HG03060 (cell line): ENCODE measurements around the gene APRT.
A peak's percentile ranks its signal among the peaks of the same experiment; 100 is the strongest.
"Not testable (repeated sequence)": the region's sequence is repeated elsewhere in the genome, so short reads cannot be mapped to it uniquely, and the experiment has no call there.

ENCODE experiments used
- ATAC-seq: cut with Tn5 transposase; IDR thresholded peaks from one replicate; pipeline ENCODE4 v1.9.1; 2021; ENCODE audit warnings: low read depth, moderate number of reproducible peaks; ENCODE audit not compliant: unreplicated experiment

The APRT gene

DNA sequence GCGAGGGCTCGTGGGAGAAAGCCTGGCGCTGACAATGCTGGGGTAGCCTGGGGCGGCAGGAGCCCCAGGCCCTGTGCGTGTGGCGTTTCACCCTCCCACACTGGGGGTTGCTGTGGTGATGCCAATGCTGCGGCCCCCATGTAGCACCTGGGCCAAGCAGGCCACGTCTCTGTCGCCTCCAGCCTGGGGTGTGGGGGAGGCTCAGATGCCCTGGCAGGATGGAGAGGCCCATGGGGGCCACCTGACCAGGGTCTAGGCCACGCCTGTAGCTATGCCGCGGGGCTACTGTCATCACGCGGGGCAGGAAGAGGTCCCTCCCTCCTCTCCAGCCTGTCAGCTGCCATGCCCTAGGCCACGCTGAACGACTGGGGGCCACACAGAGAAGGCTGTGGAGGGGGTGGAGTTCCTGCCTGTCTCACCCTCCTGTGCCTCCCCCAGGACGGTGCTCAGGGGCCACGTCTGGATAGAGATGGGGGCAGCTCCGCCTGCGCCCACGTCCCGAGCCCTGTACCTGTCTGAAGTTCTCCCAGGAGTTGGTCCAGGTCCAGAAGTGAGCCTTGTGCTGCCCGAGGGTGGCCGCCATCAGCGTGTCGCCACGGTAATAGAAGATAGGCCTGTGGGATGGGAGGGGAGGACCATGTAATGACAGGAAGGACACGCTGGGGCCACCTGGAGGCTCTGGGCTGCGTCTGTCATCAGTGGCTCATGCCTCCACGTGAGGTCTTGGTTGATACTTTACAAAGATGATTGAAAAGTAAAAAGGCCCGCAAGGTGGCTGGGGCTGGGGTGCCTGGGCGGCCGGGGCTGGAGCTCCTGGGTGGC is 12.7 kb upstream of the APRT start:
- no peak for ATAC-seq

DNA sequence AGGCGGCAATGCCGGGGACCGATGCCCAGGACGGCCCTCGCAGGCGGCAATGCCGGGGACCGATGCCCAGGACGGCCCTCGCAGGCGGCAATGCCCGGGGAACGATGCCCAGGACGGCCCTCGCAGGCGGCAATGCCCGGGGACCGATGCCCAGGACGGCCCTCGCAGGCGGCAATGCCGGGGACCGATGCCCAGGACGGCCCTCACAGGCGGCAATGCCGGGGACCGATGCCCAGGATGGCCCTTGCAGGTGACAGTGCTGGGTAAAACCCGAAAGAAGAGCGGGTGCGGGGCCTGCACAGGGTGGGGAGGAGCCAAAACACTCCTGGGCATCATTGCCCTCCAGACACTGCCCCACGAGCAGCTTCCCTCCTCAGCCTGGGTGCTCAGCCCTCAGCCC is 11.9 kb upstream of the APRT start:
- ATAC-seq, result not testable (repeated sequence)

DNA sequence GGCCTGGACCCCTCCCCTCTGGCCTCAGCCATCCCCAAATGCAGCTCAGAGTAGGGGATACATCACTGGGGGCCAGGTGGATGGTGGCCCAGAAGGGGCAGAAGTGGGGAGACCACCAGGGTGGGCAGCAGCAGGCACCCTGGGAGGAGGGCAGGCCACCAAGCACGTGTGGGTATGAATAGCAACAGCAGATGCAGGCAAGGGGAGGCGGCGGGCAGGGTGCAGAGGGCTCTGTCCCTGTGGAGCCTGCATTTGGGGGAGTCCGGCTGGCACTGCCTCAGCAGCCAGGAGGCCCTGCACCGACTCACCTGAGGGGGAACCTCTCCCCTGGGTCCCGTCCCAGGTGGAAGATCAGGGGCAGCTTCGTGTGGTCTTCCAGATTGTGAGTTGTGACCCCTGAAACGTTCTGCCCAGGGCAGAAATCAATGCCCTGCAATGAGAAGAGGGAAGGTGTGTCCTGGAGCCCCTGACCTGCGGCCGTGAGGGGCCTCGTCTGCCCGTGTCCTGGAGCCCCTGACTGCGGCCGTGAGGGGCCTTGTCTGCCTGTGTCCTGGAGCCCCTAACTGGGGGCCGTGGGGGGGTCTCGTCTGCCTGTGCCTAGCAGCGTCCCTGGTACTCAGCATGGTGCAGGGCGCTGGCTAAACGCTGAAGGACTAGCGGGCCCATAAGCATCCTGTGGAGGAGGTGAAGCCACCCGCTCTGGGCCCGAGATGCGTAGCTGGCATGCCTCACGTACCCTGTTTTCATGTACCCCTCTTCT is 10.7 kb upstream of the APRT start:
- no peak for ATAC-seq

DNA sequence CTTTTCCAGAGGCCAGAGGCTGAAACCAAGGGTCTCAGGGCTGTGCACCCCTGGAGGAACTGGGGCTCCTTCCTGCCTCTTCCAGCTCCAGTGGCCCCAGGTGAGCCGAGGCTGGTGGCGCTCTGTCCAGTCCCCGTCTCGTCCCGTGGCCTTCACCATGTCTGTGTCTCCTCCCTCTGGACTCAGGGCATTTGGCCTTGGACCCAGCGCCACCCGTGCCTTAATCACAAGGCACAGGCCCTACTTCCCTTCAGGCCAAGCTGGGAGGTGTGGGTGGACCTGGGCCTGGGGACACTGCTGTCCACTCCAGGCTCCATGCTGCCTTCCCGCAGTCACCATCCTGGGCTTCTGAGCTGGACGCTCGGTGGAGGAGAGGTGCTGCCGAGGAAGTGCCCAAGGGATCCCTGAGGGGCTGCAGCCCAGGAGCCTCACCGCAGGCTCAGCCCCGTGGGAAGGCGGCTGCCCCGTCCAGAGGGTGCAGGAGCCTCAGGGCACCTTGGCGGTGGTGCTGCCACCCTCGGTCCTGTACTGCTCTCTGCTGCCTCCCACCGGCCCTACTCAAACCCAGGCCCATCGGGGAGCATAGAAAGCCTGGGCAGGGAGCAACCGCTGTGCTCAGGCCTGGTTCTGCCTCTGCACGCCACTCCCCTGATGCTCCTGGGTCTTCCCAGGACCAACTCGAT is 9.6 kb upstream of the APRT start:
- no peak for ATAC-seq

DNA sequence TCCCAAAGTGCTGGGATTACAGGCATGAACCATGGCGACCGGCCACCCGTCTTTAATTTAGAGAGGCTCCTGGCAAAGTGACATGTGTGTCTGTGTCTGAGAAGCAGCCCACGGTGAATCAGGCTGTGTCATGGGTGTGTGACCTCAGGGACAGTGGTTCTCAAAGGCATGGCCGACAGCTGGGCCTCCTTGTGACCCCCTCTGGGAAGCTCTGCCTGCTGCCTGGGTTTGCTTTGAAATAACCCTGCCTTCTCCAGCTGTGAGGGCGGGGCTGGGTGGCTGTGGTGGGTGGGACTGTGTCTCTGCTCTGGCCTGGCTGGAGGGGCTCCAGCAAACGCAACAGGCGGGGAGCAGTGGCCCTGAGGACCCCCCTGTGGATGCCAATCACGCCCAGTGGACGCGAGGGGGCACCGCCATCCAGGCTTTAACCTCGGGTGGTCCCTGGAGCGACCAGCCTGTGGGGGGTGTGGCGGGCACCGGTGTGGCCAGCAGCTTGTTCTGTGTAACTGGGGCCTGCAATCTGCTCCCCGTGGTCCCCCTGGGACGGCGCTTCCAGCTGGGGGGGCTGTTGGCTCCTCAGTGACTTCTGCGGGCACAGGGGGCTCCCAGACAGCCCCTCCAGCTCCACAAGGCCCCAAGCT is 8.8 kb upstream of the APRT start:
- ATAC-seq, result no peak

DNA sequence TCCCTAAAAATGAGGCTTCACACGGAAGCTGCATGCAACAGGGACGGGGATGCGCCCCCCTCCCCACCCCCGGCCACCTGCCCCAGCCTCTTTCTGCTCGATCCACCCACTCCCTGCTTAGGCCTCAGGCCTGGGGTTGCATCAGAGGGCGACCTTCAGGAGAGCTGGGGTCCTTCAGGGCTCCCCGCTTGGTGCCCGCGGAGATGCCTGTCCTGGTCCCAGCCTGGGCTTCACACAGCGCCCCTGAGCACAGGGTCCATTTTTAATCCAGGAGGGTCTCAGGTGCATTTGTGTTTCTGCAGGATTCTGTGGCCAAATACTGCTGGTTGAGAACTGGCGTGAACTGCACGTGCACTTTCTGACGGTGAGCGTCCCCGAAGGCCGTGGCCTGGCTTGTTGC is 7.4 kb upstream of the APRT start:
- ATAC-seq, result no peak

DNA sequence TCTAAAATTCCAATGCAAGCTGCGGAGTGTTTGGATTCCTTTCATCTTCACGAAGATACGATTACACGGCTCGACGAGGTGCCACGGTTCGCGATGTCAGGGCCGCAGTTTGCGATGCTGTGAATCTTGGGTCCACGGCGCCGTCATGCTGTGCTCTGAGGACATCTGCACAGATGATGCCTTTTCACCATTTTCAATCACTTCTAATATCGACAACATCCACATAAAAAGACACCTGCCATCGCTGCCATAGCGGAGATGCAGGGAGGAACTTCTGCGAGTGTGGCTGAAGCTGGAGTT is 6.8 kb upstream of the APRT start:
- ATAC-seq, result no peak

DNA sequence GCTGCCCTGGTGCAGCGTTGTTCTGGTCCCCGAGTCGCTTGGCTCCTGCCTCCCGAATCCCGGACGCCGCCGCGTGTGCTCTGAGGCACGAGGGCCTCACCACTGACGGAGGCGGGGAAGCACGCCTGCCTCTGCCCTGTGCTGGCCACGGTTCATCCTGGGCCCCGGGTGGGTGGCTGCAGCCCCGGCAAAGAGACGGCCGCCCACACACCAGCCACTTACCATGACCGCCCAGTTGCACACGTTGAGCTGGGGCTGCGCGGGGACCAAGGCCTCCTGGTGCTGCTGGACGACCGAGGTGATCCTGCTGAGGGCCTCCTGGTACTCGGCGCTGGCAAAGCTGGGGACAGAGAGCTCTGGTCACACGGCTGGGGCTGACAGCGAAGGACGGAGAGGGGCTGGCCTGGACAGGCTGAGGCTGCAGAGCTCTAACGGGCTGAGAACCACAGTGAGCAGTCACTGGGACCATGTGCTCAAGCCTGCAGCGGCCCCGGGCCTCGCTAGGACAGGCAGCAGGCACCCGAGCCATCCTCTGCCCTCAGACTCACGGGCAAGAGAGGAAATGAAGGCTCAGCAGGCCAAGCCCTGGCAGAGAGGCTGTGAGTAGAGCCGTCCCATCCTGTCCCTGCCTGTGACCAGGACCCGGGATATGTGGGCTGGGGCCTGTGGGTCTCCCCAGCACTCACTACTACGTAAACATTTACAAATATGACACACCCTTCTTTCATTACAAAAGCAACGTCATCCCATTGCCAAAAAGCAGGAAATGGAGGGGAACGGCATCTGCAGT is 6.3 kb upstream of the APRT start:
- no peak for ATAC-seq

DNA sequence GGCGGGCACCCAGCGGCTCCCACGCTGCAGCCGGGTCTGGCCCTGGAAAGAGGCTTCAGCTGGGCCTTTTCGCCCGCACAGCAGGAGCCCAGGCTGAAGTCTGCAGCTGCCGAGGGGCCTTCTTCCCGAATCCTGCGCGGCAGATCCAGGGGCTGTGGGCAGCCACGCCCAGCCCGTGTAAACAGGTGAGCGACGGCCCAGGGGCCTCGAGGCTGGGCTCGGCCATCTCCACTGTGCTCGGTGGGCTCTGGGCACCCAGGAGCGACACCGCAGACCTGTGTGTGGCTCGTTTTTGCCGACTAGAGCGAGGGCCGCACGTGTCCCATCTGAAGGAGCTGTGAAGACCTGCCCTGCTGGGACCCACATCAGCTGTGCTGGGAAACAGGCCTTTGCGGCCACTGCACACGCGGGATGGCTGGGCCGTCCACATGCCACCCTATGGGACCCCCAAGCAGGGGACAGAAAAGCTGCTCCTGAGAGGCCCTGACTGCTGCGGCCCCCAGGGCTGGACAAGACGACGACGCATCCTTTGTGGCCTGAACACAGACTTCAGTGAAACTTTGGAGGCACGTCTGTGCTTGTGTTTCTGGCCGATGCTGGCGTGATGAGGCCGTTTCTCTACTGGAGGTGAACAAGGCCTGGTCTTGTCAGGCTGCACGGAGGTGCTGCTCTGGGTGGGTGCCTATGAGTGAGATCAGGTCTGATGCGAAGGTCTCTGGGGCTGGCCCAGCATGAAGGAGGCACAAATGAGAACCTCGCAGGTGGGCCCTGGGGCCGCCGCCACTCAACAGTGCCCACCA is 5.2 kb upstream of the APRT start:
- ATAC-seq, result no peak

DNA sequence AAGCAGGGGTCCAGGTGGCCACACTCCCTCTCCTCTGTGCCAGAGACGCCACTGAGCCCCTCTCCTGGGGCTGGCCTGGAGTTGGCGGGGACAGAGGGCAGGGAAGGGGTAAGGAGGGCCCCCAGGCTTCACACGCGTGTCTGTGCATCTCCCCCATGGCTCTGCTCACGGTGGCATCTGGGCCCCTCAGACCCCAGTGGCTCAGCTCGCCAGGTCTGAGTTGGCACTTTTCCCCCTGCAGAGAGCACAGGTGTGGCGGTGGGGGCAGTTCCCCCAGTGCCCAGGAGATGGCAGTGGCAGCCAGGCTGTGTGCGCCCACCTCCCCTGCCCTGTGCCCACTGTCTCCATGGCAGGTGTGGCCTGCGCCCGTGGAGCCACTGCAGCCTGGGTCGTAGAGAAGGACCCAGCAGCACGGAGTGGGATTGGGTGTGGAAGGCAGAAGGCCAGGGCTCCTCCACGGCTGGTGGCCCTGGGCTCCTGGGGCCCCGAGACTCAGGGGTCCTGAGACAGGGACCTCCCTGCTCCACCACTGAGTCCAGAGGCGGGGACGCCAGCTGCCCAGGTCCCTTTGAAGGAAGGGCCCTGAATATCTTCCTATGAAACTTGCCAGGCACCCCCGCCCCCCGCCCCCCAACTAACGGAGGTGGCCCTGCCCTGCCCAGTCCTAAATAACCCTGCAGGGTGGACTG is 4.3 kb upstream of the APRT start:
- ATAC-seq, result no peak

DNA sequence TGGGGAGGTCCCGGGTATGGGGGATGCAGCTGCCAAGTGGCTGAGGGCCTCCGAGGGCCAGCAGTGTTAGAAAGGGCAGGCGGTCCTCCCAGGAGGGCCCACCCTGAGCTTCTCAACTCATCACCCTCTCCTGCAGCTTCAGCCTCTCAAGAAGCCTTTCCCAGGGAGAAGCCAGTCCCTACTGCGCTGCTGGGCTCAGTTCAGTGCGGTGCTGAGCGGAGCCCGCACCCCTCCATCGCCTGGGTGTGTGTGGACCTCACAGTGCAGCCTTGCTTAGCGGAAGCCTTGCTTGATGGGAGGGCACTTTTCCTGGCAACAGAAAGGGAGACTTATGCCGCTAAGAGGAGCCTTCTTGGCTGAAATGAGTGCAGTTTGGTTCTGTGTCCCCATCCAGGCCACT is 3.5 kb upstream of the APRT start:
- ATAC-seq, result no peak

DNA sequence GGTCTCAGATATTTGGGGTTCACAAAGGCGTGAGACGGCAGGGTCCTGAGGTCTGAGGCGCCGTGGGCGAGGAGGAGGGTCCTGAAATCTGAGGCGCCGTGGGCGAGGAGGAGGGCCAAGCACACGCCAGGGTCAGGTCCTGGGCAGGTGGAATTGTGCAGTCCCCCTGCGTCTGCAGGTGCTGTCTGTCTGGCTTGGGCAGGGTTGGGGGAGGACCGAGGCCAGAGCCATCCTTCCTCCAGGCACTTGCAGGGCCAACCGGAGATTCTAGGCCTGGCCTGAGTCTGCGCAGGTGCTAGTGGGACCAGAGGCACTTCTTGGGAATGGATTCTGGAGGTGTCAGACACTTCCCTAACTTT is 2.4 kb upstream of the APRT start:
- ATAC-seq, result no peak

DNA sequence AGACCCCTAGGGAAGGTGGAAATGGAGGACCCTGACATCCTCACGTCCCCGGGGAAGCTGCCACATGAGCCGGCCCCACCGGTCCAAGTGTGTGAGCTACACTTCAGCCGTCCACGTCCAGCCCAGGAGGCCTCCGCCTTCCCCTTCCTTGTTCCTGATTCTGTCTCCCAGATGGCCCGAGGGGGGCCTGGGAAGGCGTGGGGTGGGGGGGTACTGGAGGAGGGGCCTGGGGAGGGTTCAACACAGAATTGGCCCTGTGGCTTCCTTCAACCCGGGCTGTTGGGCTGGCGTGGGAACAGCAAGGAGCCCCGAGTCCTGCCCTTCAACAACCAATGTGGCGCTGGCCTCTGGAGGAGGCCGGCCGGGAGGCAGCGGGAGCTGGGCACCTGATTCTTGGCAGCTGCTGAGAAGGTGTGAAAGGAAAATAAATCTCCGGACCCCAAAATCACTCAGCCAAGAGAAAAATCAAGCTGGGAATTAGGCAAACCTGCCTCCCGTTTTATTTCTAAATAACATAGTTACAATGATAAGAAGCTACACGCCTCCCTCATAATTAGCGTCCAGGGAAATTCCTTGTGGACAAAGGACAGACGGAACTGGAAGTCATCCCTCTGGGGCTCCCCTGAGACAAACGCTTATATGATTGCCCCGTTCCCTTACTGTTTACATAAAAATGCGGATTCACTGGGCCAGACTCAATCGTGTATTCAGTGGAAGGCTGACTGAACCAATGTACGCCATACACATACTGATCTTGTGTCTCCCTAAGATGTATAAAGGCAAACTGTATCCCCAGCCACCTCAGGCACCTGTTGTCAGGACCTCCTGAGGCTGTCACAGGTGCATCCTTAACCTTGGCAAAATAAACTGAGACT is 1.8 kb upstream of the APRT start:
- ATAC-seq, result no peak

DNA sequence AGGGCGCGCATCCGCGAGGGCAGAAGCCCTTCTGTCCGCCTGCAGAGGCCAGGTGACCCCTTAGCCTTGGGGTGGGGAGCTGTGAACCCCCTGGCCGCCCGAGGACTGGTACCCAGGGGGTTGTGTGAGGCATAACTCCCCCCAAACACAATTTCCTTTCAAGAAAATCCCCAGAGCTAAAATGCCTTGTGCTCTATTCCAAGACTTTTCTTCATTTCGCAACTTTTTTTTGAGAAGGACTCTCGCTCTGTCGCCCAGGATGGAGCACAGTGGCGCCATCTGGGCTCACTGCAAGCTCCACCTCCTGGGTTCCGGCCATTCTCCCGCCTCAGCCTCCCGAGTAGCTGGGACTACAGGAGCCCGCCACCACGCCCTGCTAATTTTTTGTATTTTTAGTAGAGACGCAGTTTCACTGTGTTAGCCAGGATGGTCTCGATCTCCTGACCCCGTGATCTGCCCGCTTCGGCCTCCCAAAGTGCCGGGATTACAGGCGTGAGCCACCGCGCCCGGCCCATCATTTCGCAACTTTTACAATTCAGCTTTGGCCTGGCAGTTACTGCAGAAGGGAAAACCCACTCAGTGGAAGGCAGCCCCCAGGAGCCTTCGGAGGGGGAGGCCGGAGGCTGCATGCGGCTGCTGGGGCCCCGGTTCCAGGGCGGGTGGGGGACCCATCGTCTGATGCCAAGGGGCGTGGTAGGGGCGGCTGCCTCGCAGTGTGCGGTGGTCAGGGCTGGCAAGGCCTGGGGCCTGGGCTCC is 963 bp upstream of the APRT start:
- no peak for ATAC-seq

DNA sequence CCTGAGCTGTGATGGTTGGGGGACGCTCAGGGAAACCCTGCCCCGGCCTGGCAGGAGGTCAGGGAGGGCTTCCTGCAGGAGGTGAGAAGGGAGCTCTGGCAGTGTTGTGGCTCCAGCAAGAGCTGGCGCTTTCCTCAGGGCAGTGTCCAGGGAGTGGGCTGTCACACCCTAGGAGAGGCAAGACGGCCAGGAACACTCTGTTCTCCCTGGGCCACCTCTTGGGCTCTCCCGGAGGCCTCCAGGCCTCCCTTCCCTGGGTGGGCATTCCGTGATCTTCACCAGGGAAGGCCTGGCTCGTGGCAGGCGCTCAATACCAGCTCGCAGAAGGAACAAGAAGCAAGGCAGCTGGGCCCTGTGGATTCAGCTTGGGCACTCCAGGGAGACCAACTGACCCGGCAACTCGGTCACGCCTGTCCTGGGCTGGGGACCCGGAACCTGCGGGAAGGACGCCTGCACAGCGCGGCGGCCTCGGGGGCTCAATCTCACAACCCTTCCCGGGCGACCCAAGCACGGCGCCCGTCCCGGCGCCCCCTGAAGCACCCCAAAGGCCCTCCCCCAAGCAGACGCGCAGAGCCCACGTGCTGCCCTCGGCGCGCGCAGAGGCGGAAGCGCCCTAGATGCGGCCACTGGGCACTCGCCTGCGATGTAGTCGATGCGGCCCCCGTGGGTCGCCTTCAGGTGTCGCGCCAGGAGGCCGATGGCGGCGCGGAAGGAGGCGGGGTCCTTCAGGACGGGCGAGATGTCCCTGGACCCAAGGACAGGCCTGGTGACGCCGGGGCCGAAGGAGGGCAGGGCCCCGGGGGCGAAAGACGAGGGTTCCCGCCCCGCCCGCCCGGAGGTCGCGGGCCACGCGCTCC is 588 bp downstream of the APRT start:
- ATAC-seq, result peak; percentile 21

DNA sequence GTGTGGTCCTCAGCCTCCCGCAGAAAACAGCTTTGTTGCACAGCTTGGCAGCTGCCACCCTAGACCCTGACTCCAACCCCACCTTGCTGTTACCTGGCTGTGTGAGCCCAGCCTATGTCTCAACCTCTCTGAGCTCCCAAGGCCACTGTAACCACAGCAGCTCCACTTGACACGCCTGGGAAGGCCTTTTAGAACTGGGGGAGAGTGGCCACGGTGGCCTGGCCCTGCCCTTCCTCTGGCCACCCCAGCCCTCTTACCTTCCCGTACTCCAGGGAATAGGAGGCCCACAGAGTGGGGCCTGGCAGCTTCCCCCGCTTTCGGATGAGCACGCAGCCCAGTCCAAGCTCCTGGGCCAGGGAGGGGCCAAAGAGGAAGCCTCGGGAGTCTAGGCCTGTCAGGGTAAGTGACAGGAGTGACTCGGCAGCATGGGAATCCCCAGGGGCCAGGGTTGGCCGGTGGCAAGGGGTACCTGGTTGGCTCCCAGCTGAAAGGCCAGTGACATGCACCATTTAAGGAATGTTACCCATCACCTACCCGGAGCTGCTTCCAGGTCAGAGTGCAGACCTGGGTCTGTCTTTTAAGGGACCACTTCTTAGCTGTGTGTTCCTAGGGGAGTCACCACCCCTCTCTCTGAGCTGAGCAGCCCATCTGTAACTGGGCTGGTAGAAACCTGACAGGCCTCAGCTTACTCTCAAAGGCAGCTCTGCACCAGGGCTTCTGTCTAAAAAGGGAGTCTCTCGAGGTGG is 1.4 kb downstream of the APRT start:
- no peak for ATAC-seq
